HG02981 (cell line): ENCODE measurements around the gene MSL3.

Source experiments
- ATAC-seq: cut with Tn5 transposase; IDR thresholded peaks from one replicate; pipeline ENCODE4 v1.9.1; 2021; ENCODE audit warnings: mild to moderate bottlenecking, moderate library complexity; ENCODE audit not compliant: unreplicated experiment

The MSL3 gene

DNA sequence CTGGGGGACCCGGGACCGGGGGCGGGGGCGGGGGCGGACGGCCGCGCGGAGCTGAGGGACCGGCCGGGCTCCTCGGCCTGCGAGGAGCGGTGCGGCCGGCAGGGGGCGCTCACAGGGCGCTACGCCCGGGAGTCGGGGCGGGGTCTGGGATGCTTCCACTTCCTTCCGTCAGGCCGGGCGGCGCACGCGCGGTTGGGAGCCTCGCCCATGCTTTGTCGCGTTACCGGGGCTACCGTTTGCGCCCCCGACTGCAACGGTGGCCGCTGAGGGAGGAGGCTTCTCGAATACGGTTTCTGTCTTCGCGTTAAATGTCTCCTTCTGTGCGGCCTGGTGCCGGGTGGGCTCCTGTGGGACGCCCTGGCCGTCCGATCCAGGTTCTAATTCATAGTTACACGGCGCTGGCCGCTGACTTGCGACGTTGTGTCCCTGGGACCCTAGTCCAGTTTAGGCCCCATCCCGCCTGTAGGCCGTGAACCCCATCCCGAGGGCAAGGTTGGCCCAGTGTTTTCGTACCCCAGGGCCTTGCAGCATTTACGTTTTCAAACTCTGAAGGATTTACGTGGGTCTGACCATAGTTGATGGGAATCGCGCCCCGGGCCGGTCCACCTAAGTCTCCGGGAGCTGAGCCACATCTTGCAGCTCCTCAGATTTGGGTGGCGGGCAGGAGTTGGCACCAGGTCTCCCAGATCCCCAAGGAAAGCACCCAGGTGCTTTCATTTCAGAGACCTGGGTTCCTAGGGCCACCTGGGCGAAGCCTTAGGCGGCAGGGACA lies 549 bp downstream of the MSL3 start:
- peak; percentile 38 for ATAC-seq

- no peak for ATAC-seq
Observed at GRCh38 chrX:11759172-11759460, 1.1 kb downstream of the MSL3 start.

DNA sequence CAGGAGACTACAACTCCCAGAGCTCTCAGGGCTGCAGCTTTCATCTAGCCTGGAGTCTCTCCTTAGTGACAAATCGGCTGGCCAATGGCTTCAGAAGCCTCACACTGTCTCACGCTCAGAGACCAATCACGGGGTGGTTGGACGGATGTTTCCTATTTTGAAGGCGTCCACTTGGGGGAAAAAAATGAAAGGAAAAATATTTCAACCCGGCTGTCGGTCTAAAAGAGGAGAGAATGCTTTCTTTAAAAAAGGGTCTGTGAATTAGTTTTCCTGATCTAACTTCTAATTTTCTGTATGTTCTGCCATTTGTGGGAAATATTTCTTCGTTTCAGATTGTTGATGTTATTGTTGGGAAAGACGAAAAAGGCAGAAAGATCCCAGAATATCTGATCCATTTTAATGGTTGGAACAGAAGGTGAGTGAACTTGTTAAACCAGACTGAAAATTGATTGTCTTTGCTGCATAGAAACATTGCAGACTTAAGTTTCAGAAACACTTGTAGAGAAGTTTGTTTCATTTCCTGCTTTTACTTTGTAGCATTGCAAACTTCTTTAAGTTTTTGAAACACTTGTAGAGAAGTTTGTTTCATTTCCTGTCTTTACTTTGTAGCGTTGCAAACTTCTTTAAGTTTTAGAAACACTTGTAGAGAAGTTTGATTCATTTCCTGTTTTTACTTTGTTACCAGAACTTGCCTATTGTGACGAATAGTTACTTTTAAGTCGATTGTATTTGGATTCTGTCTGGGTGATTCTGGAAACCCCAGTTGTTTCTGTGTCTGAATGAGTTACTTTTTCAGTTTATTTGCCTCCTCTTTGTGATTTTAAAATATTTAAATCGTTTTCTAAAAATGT lies 1.6 kb downstream of the MSL3 start:
- ATAC-seq = peak; percentile 63

- ATAC-seq = no peak
Observed at GRCh38 chrX:11760958-11761357, 2.9 kb downstream of the MSL3 start.

GRCh38 chrX:11764602-11765067 lies 6.6 kb downstream of the MSL3 start:
- ATAC-seq = no peak

DNA sequence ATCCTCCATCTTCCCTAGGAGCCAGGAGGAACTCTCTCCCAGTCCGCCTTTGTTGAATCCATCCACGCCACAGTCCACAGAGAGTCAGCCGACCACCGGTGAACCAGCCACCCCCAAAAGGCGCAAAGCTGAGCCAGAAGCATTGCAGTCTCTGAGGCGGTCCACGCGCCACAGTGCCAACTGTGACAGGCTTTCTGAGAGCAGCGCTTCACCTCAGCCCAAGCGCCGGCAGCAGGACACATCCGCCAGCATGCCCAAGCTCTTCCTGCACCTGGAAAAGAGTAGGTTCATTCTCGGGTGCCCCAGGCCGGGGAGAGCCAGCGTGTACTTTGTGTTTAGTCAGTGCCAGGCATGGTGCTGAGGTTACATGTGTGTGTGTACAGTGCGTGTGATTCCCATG lies 7.4 kb downstream of the MSL3 start:
- no peak for ATAC-seq

- no peak for ATAC-seq
Observed at GRCh38 chrX:11766487-11766886, 8.4 kb downstream of the MSL3 start.

DNA sequence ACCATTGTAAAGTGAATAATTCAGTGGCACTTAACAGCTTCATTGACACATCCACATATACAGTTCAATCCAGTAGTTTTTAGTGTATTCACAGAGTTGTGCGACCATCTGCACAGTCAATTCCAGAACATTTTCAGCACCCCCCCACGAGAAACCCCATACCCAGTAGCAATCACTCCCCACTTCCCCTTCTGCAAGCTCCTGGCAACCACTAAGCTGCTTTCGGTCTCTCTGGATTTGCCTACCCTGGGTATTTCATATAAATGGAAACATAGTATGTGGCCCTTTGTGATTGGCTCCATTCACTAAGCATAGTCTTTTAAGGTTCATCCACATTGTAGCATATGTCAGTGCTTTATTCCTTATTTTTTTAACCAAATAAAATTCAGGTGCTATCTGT lies 10.0 kb downstream of the MSL3 start:
- ATAC-seq = peak; percentile 72

DNA sequence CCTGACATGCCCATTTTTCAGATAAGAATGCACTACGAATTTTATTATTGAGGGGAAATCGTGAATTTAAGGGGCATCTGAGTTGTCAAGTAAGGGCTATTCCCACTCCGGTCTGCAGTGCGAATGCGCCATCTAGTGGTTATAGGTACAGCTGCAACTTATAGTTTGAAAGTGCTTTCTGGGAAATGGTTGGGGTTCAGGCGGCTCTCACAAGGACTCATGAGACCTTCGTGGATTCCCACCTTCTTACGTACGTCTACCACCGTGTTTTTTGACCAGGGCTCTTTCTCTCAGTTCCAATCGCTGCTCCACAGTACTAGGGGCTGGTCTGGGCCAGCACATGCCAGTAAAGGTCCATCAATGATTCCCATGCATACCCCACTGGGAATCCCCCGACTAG lies 12.3 kb downstream of the MSL3 start:
- ATAC-seq = peak; percentile 62

DNA sequence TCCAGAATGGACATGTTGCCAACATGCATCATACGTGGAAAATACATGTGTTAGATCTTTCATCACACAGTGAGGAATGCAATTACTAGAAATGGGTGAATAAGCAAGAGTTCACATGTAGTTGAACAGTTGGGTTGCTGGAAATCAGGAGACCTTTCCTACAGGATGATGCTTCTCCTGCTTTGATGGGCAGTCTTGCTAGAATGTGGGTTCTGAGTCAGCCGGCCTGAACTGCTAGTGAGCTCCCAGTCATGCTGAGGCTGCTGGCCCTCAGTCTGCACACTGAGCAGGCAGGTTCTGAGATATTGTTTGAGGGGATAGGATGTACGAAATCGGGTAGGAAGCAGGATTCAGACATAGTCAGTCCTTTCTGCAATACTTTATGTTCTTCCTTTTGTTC lies 20.2 kb downstream of the MSL3 start:
- no peak for ATAC-seq

- no peak for ATAC-seq
Observed at GRCh38 chrX:11781133-11781532, 23.1 kb downstream of the MSL3 start.

GRCh38 chrX:11781734-11782370 lies 23.8 kb downstream of the MSL3 start:
- ATAC-seq = no peak

- no peak for ATAC-seq
Observed at GRCh38 chrX:11784543-11784942, 26.5 kb downstream of the MSL3 start.

GRCh38 chrX:11786862-11787261 lies 28.8 kb downstream of the MSL3 start:
- ATAC-seq = no peak

GRCh38 chrX:11787564-11787963 lies 29.5 kb downstream of the MSL3 start:
- no peak for ATAC-seq

GRCh38 chrX:11789809-11790208 lies 31.8 kb downstream of the MSL3 start:
- peak; percentile 24 for ATAC-seq

- no peak for ATAC-seq
Observed at GRCh38 chrX:11791090-11791489, 33.1 kb downstream of the MSL3 start.

GRCh38 chrX:11791537-11791936 lies 33.5 kb downstream of the MSL3 start:
- ATAC-seq = no peak

GRCh38 chrX:11792461-11793421 lies 34.7 kb downstream of the MSL3 start:
- ATAC-seq = peak; percentile 82

DNA sequence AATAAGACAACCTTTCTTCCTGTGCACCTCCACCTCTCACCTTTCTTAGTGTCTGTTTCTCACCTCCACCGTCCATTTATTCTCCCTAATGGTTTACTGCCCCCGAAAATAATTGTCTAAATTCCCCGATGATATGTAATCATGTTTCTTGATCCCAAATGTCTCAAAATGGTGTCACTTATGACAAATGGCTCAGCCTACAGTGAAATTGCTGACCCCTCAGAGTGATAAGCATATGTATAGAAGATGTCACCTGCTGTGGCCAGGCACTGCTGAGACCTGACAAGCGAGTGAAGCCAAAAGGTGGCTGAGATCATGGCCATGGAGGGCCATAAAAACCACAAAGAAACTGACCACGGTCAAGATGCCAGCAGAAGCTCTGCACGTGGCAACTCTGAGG lies 35.7 kb downstream of the MSL3 start:
- ATAC-seq = no peak

DNA sequence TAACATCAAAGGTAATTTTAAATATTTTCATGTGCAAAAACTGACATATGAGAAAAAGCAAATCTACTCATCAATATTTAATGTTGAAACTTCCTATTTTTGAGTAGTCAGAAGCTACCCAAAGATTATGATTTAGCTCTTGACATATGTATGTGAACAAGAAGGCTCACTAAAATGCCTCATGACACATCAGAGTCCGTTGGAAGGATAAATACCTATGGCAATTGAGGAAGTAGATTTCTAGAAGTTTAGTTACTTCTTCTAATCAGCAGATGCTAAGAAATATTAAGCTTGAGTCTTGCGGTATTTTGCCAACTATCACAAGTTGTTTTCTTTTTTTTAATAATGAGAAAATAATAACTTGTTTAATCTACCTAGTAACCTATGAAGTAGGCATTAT lies 55.3 kb downstream of the MSL3 start:
- no peak for ATAC-seq
